Upper lobe of left lung (tissue), 6 donors: Measurements from ENCODE around the gene SH2B3. TPM values are rescaled to one million over a fixed set of nuclear protein-coding genes. Genes with fewer than 3 reads are reported as not detected.

Source experiments
- ATAC-seq, 2 donors: fragments of 200-7000 bp; cut with Tn5 transposase; one replicate each; pipeline ENCODE4 v1.9.1; 2022; ENCODE audit warnings: mild to moderate bottlenecking in 2 of 2, moderate library complexity in 2 of 2; ENCODE audit not compliant: low FRiP score in 2 of 2
- DNase-seq, 2 donors: peaks; one replicate each; pipeline ENCODE4 v3.0.0-alpha.2; 2019 to 2020
- H3K27ac ChIP-seq, 4 donors: fragments of 200-600 bp; sonication (generic); one replicate each; pipeline ENCODE4 v1.5.1; 2016 to 2019
- H3K27me3 ChIP-seq, 4 donors: fragments of 200-600 bp; sonication (generic); one replicate each; pipeline ENCODE4 v1.5.1; 2017 to 2019
- H3K36me3 ChIP-seq, 4 donors: fragments of 200-600 bp; sonication (generic); one replicate each; pipeline ENCODE4 v1.5.1; 2016 to 2019
- H3K4me1 ChIP-seq, 4 donors: fragments of 200-600 bp; sonication (generic); one replicate each; pipeline ENCODE4 v1.5.1; 2018 to 2019
- H3K4me3 ChIP-seq, 4 donors: fragments of 200-600 bp; sonication (generic); one replicate each; pipeline ENCODE4 v1.5.1; 2017 to 2019; ENCODE audit warnings: mild to moderate bottlenecking in 2 of 4, moderate library complexity in 1 of 4
- H3K9me3 ChIP-seq, 4 donors: fragments of 200-600 bp; sonication (generic); one replicate each; pipeline ENCODE4 v1.5.1; 2018 to 2019
- EP300 ChIP-seq, 4 donors: sonication (generic); formaldehyde crosslinking; IDR thresholded peaks; one replicate each; pipeline ENCODE4 v1.5.1; 2017; ENCODE audit warnings: antibody characterized with exemption in 4 of 4, control low read depth in 2 of 4
- POLR2A ChIP-seq, 4 donors: fragments of 450-650 bp; IDR thresholded peaks; one replicate each; pipeline ENCODE4 v1.5.1; 2016 to 2017; ENCODE audit warnings: antibody characterized with exemption in 4 of 4, mild to moderate bottlenecking in 2 of 4
- POLR2AphosphoS5 ChIP-seq, 2 donors: sonication (generic); formaldehyde crosslinking; IDR thresholded peaks; one replicate each; pipeline ENCODE4 v1.5.1; 2017; ENCODE audit warnings: antibody characterized with exemption in 2 of 2
- WGBS, 2 donors: methylation state at CpG; one replicate each; pipeline ENCODE4 v1.1.5; 2017 to 2018; 5-methylcytosine and 5-hydroxymethylcytosine counted together
- total RNA-seq, 6 donors: library from RNA; depleted of rRNA in 4 of 6; stranded (reverse); fragments of >200 nt in 4 of 6; gene quantifications; one replicate each; pipeline versions ENCODE4 v1.1.0 to v1.2.1, GENCODE V29; 2016 to 2021
- TF ChIP-seq, protein P1 (sequence below), 6 experiments: fragments of 450-650 bp in 4 of 6; fragments of 200-600 bp in 2 of 6; sonication (generic) in 2 of 6; IDR thresholded peaks; one replicate each; pipeline ENCODE4 v1.5.1; 2016 to 2019; ENCODE audit warnings: antibody characterized with exemption in 6 of 6
- donor health status: DM: no; HTN: no; CAD: no; lungs with moderate emphysema.
- donor health status: DM: no; HTN: yes; CAD: no; lungs with severe emphysema.

SH2B3 gene
- total RNA-seq, 6 donors from 2014 or later = 24.8 to 128 (median 52.5) TPM

DNA sequence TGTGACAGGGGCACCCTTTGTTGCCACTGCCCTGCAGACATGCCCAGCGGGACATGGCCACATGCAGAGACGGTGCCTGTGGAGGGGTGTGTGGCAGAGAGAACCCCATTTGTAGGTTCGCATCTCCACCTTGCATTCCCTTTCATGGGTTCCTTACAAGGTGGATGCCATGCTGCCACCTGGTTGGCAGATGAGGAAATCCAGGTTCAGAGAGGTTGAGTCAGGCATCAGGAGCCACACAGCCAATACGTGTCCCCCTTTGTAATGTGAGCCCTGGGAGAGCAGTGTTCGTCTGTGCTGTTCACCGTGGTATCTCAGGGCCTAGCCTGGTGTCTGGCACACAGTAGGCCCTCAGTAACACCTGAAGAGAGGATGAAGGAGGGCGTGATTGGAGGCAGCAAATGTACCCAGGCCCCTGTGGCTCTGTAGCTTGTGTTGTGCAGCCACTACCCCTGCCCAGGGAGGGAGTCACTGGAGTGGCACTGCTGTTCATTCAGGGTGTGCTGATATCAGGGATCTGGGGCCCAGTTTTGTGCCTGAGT, 9.1 kb downstream of the SH2B3 start:
- no peak for ATAC-seq
- peaks cover 33 to 46% (median 40%) of the 10 kb centered on the region in 4 donors for H3K4me1 ChIP-seq
- WGBS, 2 donors = 84 to 93% methylated on average over 6 to 7 of the region's 7 CpGs
- no peak overlapping the region for H3K4me3 ChIP-seq
- H3K27me3 ChIP-seq = no peaks in the 10 kb centered on the region
- H3K9me3 ChIP-seq = no peaks in the 10 kb centered on the region
- H3K27ac ChIP-seq = peak overlapping the region in 1 of 4 donors; percentile 91
- TF ChIP-seq EP300 (IDR thresholded peaks at IDR 0.05) = no peak
- TF ChIP-seq POLR2A (IDR thresholded peaks at IDR 0.05) = no peak
- TF ChIP-seq, protein P1, sequence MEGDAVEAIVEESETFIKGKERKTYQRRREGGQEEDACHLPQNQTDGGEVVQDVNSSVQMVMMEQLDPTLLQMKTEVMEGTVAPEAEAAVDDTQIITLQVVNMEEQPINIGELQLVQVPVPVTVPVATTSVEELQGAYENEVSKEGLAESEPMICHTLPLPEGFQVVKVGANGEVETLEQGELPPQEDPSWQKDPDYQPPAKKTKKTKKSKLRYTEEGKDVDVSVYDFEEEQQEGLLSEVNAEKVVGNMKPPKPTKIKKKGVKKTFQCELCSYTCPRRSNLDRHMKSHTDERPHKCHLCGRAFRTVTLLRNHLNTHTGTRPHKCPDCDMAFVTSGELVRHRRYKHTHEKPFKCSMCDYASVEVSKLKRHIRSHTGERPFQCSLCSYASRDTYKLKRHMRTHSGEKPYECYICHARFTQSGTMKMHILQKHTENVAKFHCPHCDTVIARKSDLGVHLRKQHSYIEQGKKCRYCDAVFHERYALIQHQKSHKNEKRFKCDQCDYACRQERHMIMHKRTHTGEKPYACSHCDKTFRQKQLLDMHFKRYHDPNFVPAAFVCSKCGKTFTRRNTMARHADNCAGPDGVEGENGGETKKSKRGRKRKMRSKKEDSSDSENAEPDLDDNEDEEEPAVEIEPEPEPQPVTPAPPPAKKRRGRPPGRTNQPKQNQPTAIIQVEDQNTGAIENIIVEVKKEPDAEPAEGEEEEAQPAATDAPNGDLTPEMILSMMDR (IDR thresholded peaks at IDR 0.05) = no peak
- no peak for TF ChIP-seq POLR2AphosphoS5 (IDR thresholded peaks at IDR 0.05)
- DNase-seq = no peak
- peaks cover 0 to 26% (median 15%) of the 10 kb centered on the region in 4 donors for H3K36me3 ChIP-seq

DNA sequence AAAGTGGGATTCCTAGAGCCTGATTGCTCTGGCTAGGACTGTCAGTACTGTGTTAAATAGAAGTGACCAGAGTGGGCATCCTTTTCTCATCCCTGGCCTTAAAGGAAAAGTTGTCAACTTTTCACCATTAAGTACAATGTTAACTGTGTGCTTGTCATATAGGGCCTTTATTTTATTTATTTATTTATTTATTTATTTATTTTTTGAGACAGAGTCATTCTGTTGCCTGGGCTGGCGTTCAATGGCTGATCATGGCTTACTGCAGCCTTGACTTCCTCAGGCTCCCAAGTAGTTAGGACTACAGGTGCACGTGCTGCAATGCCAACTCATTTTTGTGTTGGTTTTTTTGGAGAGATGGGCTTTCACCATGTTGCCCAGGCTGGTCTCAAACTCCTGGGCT, 11.6 kb downstream of the SH2B3 start:
- no peak for ATAC-seq
- peaks cover 8 to 26% (median 20%) of the 10 kb centered on the region in 4 donors for H3K4me1 ChIP-seq
- TF ChIP-seq POLR2AphosphoS5 (IDR thresholded peaks at IDR 0.05) (no peak), EP300 (IDR thresholded peaks at IDR 0.05) (no peak), POLR2A (IDR thresholded peaks at IDR 0.05) (no peak)
- TF ChIP-seq, protein P1 (IDR thresholded peaks at IDR 0.05) = no peak
- H3K9me3 ChIP-seq = no peaks in the 10 kb centered on the region
- no peak overlapping the region for H3K27ac ChIP-seq
- H3K27me3 ChIP-seq = no peaks in the 10 kb centered on the region
- no peak overlapping the region for H3K4me3 ChIP-seq
- H3K36me3 ChIP-seq = peaks cover 0 to 48% (median 26%) of the 10 kb centered on the region in 4 donors
- WGBS, 2 donors = 77 to 94% methylated on average over 2 of the region's 2 CpGs
- DNase-seq = no peak

DNA sequence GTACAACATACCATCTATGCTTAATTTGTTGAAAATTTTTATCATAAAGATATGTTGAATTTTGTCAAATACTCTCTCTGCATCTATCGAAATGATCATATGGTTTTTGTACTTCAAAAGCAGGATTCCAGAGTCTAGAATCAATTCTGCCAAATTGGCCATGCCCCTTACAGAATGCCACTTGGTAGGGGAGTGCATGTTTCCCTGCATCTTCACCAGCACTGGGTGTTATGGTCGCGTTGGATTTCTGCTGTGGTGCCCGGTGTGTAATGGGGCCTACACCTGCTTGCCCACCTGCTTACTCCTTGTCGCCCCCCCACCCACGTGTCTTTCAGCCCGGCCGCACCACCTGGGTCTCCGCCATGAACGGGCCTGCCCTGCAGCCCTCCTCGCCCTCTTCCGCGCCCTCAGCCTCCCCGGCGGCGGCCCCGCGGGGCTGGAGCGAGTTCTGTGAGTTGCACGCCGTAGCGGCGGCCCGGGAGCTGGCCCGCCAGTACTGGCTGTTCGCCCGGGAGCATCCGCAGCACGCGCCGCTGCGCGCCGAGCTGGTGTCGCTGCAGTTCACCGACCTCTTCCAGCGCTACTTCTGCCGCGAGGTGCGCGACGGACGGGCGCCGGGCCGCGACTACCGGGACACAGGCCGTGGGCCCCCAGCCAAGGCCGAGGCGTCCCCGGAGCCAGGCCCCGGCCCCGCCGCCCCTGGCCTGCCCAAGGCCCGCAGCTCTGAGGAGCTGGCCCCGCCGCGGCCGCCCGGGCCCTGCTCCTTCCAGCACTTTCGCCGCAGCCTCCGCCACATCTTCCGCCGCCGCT, 12.3 kb downstream of the SH2B3 start:
- H3K27me3 ChIP-seq = no peaks in the 10 kb centered on the region
- peaks cover under 1 to 22% (median 16%) of the 10 kb centered on the region in 4 donors for H3K4me1 ChIP-seq
- no peak overlapping the region for H3K4me3 ChIP-seq
- H3K9me3 ChIP-seq = no peaks in the 10 kb centered on the region
- ATAC-seq (no peak), DNase-seq (peak in 1 of 2 donors; percentile 85)
- 96% methylated on average over 56 to 67 of the region's 67 CpGs for WGBS, 2 donors
- H3K36me3 ChIP-seq = peaks cover 0 to 48% (median 26%) of the 10 kb centered on the region in 4 donors
- no peak overlapping the region for H3K27ac ChIP-seq
- TF ChIP-seq EP300 (IDR thresholded peaks at IDR 0.05) (no peak), POLR2AphosphoS5 (IDR thresholded peaks at IDR 0.05) (no peak), POLR2A (IDR thresholded peaks at IDR 0.05) (no peak)
- TF ChIP-seq, protein P1 (IDR thresholded peaks at IDR 0.05) = no peak

DNA sequence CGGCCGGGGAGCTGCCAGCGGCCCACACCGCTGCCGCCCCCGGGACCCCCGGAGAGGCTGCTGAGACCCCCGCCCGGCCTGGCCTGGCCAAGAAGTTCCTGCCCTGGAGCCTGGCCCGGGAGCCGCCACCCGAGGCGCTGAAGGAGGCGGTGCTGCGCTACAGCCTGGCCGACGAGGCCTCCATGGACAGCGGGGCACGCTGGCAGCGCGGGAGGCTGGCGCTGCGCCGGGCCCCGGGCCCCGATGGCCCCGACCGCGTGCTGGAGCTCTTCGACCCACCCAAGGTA, 12.8 kb downstream of the SH2B3 start:
- Histone ChIP-seq H3K27me3 (no peaks in the 10 kb centered on the region), H3K4me1 (peaks cover 0 to 21% (median 13%) of the 10 kb centered on the region in 4 donors), H3K9me3 (no peaks in the 10 kb centered on the region), H3K36me3 (peaks cover 0 to 48% (median 26%) of the 10 kb centered on the region in 4 donors), H3K4me3 (no peak overlapping the region), H3K27ac (no peak overlapping the region)
- WGBS, 2 donors = 94 to 98% methylated on average over 14 to 26 of the region's 30 CpGs
- TF ChIP-seq EP300 (IDR thresholded peaks at IDR 0.05) (no peak), POLR2AphosphoS5 (IDR thresholded peaks at IDR 0.05) (no peak), POLR2A (IDR thresholded peaks at IDR 0.05) (no peak)
- TF ChIP-seq, protein P1 (IDR thresholded peaks at IDR 0.05) = no peak
- ATAC-seq (no peak), DNase-seq (no peak)
